Mesenteric fat pad (tissue), 1 donor: ENCODE data around the gene FRMPD1. TPM values are rescaled to one million over a fixed set of nuclear protein-coding genes. Genes with fewer than 3 reads are reported as not detected.

ENCODE experiments used
- DNase-seq: peaks from one replicate; pipeline ENCODE4 v3.0.0-alpha.2; 2020; ENCODE audit warnings: low spot score
- total RNA-seq: library from RNA; stranded (reverse); fragmentation: NEBNext Ultra II Directional; extraction: Animal tissue kit (Norgen Biotek cat#: 25700); gene quantifications from one replicate; pipeline ENCODE4 v1.2.1, GENCODE V29; 2021
- donor health status: DM: yes; HTN: yes; CAD: no.

Gene FRMPD1
- total RNA-seq, 1 donor from 2014 or later: 0.19 TPM

DNA sequence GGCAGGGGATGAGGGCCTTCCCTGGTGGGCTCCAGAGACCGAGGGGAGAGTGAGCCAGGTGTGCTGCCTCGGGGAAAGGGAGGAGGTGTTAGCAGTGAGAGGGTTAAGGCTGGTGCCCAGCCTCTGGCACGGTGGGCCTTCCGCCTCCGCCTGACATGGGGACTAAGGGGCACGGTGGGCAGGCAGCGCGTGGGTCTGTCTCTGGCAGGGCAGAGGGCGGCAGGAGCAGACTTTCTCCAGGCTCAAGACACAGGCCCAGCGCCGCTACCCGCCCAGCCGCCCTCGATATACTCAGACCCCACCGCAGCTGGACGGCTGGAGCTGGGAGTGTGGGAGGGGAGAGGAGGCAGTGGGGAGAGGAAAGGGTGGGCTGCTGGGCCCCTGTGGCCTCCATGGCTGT, 14.9 kb upstream of the FRMPD1 start:
- no peak for DNase-seq

- no peak for DNase-seq
These were observed 14.0 kb upstream of the FRMPD1 start for GRCh38 chr9:37636511-37637448.

DNA sequence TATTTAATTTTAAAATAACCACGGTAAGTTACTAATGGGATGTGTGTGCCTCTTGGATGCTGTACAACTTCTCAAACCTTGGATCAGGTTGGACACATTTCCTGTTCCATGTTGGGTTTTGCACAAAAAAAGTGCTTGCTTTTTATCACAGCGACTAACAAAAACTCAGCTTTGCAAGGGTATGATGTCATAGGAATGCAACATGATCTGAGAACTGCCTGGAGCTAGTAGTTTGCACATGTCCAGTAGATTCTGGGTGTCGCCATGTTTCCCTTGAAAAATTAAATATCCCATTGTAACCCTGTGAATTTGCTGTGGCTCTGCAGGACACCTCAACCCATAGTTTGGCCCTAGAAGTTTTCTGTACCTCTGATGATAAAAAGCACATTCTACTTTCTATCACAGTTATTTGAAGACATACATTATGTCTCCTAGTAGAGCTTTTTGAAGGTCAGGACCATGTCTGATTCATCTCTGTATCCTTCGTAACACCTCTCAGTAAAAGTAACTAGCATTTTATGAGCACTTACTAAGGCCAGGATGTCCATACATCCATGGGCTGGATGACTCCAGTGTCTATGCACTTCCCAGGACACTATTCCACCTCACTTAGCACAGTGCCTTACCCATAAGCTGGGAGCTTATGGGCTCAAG, 11.5 kb upstream of the FRMPD1 start:
- no peak for DNase-seq

- no peak for DNase-seq
These were observed 10.9 kb upstream of the FRMPD1 start for GRCh38 chr9:37639841-37640240.

DNA sequence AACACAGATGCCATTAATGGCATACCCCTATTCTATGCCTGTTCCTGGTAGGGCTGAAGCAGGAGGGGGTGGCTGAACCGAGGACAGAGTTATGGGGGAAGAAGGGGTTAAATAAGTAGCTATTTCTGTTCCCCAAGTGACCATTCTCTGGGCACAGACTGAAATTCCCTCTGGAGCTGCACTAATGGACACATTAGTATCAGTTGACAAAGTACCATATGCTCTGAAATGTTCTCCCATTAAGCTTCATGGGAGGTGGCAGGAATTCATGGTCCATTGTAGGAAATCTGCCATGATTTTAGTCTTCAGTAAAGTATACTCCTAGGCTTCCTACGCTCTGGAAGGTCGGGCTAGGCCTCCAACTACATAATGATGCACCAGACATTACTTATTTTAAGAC, 10.5 kb upstream of the FRMPD1 start:
- DNase-seq: no peak

GRCh38 chr9:37641331-37641730, 9.4 kb upstream of the FRMPD1 start:
- DNase-seq: no peak

GRCh38 chr9:37643214-37643613, 7.5 kb upstream of the FRMPD1 start:
- DNase-seq: no peak

DNA sequence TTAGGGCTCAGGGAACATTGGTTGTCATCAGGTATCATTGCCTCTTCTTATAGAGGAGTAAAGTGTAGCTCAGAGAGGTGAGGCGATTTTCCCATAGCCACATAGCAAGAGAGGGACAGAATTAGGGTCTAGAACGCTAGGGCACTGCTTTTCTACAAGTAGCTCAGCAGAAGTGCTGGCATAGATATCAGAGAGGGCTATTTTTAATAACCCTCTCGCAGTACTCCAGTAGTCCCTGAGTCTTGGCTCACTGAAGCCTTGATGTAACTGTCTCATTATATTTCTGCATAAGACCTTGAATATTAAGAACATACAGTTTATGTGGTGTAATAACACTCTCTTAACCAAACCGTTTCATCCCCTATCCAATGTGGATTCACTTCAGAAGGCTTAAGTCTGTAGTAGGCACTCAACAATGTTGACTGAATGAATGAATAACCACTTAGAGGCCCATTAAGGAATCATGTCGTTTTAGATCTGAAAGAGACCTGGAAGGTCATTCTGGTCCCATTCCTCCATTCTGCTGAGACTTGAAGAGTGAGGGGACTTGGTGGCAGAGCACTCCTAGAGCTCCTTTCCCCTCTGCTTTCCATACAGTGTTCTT, 4.7 kb upstream of the FRMPD1 start:
- DNase-seq: no peak

GRCh38 chr9:37650299-37650872, 368 bp upstream of the FRMPD1 start:
- DNase-seq: no peak

GRCh38 chr9:37652261-37652660, 1.5 kb downstream of the FRMPD1 start:
- DNase-seq: no peak

- no peak for DNase-seq
These were observed 2.6 kb downstream of the FRMPD1 start for GRCh38 chr9:37653385-37653784.

DNA sequence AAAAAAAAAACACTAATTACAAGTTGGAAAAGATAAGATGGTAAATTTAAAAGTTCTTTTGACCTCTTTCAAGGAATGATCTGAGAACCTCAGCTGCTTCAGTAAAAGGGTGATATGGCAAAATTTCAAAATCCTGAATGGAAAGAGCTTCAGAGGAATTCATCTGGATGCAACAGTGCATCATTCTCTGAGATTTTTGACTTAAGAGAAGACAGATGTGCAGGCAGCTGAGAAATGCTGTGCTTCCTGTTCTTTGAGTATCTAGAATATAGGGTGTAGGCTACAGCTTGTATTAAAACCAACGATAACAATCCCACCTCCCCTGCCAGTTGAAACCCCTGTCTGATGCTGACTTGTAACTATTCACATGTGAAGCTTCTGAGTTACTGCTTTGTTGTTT, 6.2 kb downstream of the FRMPD1 start:
- no peak for DNase-seq

GRCh38 chr9:37660691-37661090, 9.9 kb downstream of the FRMPD1 start:
- DNase-seq: no peak

GRCh38 chr9:37663926-37664325, 13.2 kb downstream of the FRMPD1 start:
- no peak for DNase-seq

GRCh38 chr9:37667706-37668105, 17.0 kb downstream of the FRMPD1 start:
- no peak for DNase-seq

- no peak for DNase-seq
These were observed 17.4 kb downstream of the FRMPD1 start for GRCh38 chr9:37668116-37668601.

DNA sequence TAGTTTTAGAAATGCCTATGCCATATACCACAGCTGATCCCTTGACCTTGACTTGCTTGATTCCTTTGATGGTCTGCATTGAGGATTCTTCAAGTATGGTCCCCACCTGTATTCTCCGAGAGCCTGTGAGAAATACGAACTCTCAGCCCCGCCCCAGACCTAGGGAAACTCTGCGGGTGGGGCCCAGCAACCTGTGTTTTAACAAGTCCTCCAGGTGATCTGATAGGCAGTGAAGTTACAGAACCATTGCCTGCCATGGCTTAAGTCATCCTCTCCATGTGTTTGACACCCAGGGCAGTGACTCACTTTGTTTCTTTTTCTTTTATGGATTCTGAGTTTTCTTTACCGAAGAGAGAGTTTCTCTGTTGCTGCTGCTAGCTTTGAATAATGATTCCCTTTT, 18.5 kb downstream of the FRMPD1 start:
- DNase-seq: no peak

GRCh38 chr9:37675661-37676060, 24.9 kb downstream of the FRMPD1 start:
- DNase-seq: no peak

DNA sequence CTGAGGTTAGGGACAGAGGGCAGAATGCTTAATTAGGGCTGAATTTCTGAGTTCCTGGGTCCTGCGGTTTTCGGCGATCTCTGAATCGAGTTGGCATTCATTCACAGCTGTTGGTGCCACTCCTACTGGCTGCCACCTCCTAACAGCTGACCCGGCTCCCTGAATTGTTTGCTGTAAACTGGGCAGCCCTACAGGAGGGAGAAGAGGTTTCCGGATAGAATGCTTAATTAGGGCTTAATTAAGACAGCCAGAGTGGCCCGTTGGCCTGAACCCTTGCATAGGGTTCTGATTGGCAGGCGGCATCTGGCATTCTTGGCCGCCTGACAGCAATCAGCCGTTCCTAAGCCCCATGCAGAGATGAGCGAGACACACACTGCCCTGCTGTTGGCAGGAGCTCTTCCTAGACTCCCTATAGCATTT, 25.7 kb downstream of the FRMPD1 start:
- no peak for DNase-seq

DNA sequence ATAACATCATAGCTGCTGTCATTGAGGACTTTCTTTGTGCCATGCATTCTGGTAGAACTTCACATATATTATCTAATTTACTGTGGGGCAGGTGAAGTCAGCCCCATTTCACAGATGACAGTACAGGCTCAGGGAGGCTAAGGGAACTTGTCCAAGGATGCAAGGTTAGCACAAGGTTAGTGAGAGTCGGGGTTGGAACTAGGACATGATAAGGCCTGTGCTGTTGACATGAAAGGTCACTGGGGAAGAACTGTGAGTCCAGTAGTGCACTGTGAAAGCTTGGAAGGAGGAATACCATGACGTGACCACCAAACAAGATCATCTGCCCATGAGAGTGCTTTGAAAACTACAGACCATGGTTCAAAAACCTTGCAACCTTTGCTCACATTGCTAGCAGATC, 26.7 kb downstream of the FRMPD1 start:
- no peak for DNase-seq

- no peak for DNase-seq
These were observed 28.1 kb downstream of the FRMPD1 start for GRCh38 chr9:37678789-37679273.
